Measurements from ENCODE around the gene SUSD5. TPM values are rescaled to one million over a fixed set of nuclear protein-coding genes. Genes with fewer than 3 reads are reported as not detected.
A peak's percentile ranks its signal among the peaks of the same experiment; 100 is the strongest.
"Not testable (repeated sequence)": the region's sequence is repeated elsewhere in the genome, so short reads cannot be mapped to it uniquely, and the experiment has no call there.

Gene SUSD5
- total RNA-seq, 2 donors from 2014 or later = 0.60 to 0.82 TPM

DNA sequence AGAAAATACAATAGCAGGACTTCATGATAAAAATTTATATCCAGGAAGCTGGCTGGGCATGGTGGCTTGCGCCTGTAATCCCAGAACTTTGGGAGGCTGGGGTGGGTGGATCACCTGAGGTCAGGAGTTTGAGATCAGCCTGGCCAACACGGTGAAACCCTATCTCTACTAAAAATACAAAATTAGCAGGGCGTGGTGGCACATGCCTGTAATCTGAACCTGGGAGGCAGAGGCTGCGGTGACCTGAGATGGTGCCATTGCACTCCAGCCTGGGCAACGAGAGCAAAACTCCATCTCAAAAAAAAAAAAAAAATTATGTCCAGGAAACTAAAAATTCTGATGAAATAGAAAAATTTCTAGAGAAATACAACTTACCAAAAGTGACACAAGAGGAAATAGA is 56.0 kb downstream of the SUSD5 start:
- intact Hi-C loops (cut with DNase I); ATAC-seq; DNase-seq: not testable (repeated sequence)

DNA sequence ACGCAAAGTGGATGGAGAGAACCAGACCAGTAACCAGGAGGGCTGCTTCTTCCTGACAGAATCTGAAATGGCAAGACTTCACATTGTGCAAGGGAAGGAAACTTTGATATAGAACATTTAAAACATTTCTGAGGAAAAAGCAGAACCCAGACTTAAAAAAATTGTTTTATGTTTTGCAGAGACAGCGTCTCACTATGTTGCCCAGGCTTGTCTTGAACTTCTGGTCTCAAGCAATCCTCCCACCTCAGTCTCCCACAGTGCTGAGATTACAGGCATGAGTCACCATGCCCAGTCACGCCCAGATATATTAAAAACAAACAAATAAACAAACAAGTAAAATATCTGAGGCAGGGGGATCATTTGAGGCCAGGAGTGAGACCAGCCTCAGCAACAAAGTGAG is 58.6 kb downstream of the SUSD5 start:
- ATAC-seq = no peak
- no peak for DNase-seq
- intact Hi-C loops (cut with DNase I) = no loop called here

DNA sequence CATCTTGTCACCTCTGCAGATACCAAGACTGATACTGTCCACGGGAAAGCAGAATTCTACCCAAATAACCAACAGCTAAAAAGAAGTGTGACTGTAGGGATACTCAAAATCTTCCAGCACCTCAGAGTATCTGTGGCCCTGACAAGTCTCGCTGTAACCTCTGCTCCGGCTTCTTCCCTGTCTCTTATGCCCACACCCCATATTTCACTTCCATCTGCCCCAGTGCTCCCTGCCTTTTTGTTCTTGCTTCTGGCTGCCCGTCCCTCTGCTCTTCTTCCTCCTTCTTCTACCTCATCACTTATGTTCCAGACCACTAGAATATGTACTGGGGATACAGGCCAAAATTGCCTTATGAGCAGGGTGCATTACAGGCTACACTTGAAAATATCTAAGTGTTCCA is 59.4 kb downstream of the SUSD5 start:
- no peak for DNase-seq
- intact Hi-C loops (cut with DNase I) = no loop called here
- ATAC-seq = no peak

DNA sequence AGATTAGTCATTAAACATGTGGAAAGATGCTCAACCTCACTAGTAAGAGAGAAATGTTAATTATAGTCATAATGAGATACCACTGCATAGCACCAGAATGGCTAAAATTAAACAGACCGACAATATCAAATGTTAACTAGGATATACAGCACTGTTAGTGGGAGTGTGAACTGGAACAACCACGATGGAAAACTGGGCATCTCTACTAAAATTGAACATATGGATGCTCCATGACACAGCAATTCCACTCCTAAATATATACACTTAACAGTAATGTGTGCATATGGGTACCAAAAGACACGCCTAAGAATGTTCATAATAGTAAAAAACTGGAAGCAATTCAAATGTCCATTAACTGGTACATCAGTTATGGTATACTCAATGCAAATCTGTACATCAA is 63.3 kb downstream of the SUSD5 start:
- ATAC-seq (peak in 1 of 2 donors; percentile 33), DNase-seq (no peak)
- intact Hi-C loops (cut with DNase I) = no loop called here

DNA sequence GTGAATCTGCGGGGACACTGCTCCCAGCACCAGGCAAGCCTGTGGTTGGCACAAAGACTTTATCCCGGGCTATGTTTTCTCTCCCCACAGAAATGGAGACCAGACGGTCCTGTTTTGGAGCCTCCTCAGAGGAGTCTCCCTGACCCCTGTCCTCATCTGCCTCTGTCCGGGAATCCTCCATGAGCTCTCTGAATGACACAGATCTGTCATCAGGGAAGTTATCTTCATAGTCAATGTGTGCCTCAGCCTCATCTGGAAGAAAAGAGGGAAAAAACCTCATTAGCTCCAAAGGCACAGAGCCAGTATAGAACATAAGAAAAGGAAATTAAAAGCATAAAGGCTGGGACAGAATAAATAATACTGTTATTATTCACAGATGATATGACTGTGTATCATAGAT is 64.8 kb downstream of the SUSD5 start:
- DNase-seq = no peak
- intact Hi-C loops (cut with DNase I) = no loop called here
- ATAC-seq = no peak

DNA sequence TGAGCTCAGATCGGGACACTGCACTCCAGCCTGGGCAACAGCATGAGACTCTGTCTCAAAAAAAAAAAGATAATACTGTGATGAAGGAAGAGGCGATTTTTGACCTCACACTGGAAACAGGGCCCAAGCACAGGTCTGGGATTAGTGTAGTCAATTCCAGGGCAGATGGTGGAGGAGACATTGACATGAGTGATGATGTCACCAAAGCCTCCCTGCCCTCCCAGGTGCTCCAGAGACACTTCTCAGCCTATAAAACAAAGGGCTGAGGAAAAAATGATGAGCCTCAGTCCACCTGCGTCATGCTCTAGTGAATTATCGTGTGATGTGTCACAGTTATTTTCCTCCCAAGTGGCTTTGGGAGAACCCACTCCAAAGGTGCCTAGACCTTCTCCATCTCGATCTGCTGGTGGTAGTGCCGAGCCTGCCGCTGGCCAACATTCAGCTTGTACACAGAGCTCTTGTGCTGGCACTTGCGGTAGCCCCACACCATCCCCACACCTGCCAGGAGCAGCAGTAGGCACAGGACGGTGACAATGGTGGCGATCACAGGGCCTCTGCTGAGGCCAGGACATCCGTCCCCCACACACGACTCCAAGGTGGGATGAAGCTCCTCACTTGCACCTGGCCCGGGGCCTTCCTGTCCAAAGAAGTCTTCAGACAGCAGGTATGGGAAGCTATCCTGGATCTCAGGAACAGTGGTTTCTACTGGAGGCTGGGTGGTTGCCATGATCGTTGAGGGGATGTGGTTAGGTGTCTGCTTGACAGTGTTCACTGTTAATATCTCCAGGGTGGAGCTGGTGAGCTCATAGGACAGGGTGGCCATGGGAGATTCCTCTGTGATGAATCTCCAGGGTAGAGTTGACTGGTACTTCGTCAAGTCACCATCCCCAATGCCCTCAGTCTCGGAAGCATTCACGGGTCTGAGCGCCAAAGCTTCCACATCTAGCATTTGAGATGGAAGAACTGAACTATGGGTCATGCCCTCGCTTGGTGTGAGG is 65.9 kb downstream of the SUSD5 start:
- intact Hi-C loops (cut with DNase I) = no loop called here
- no peak for DNase-seq
- ATAC-seq = no peak

DNA sequence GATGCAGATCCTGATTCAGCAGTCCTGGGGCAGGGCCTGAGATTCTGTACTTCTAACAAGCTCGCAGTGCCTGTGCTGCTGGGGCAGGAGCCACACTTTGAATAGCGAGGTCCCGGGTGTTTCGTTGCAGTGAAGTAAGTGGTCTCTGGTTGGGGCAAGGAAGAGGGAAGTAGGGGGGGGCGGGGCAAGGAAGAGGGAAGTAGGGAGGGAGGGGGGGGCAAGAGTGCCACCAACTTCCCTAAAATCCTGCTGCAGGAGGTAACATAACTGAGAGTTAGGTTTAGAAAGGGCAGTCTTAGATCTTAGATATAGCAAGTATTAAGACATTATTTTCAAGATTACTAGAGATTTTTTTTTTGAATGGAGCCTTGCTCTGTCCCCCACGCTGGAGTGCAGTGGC is 69.3 kb downstream of the SUSD5 start:
- ATAC-seq (peak in 1 of 2 donors; percentile 19), DNase-seq (no peak)

DNA sequence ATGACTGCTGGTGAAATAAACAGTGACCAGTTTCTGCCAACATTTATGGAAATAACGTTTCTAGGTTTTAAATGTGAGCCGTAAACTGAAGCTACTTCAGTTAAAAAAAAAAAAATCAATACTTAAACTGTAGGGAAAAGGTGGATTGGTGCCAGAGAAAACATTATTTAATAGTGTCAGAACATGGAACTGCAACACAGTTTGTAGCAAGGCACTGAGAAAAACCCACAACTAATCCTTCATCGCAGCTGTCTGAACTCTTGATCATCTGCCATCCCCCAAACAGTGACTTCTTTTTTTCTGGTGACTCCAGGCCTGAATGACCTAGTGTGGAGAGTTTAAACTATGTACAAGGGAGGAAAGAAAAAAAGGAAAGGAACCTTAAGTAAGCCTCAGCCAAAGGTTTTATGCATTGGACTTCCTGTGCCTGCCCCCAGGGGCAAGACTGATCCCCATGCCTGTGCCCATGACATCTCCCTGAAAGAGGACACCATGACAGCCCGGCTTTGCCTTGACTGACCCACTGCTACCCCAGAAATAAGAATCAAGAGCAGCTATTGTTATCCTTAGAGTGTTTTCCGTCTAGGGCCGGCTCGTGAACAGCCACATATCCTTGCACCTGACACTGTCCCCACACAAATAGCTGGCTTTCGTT is 71.7 kb downstream of the SUSD5 start:
- ATAC-seq (peak; percentile 28 to 45), DNase-seq (no peak)
- intact Hi-C loops (cut with DNase I) = no loop called here

More for the DNA sequence above, 69.3 kb downstream of the SUSD5 start:
- intact Hi-C loops (cut with DNase I) = no loop called here

DNA sequence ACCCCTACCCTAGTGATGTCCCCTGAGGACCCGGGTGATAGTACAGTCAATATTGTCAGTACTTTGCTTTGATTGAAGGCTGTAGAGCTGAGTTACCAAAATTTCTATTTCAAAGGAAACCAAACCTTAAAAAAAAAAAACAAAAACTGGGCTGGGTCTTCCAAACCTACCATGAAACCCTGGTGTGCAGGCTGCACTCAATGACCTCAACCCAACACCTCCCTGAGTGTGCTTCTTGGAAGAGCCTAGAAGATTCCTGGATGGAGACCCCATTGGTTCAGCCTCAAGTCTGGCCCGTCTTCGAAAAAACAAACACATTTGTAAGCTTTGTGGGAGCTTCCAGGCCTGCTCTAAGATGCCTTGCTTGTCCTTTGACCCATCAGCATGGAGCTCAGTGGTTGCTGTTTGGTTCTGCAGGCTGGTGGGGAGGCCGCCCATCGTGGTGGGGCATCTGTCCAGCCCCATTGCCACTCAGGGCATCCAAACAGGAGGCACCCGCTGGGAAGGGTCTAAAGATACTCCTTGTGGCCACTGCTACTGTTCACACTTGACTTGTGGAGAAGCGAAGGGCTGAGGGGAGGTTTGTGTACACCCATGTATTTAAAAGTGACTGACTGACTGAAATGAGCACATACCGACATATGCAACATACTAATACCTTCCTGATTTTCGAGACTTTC is 72.6 kb downstream of the SUSD5 start:
- no peak for DNase-seq
- ATAC-seq = no peak
- intact Hi-C loops (cut with DNase I) = no loop called here

DNA sequence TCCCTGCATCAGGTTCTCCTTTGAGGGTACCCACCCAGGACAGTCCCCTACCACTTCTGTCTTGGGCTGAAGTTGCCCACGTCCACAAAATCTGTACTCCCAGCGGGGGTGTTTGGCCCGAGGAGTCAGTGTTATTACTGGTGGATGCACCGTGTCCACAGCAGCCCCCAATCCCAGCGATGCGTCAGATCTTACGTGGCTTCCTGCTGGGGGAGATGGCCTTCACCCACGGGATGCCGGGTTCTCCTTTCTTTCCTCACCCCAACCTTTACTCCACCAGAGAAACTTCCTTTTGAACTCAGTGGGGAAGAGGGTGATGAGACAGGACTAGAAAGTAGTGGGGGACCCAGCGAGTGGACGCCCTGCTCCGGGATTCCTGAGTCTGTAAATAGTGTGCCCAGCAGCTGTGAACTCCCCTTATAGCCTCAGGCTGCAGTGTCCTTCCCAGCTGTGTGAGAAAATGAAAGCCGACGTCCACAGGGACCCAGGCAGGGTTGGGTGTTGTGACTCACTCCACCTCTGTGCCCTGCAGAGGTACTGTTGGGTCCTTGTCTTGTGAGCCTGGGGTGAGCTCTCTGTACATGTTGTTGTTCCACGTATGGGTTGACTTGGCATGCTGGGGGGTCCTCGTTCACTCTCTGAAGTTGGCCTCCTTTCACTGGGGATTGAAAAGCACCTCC is 73.2 kb downstream of the SUSD5 start:
- intact Hi-C loops (cut with DNase I) = no loop called here
- DNase-seq (no peak), ATAC-seq (no peak)

DNA sequence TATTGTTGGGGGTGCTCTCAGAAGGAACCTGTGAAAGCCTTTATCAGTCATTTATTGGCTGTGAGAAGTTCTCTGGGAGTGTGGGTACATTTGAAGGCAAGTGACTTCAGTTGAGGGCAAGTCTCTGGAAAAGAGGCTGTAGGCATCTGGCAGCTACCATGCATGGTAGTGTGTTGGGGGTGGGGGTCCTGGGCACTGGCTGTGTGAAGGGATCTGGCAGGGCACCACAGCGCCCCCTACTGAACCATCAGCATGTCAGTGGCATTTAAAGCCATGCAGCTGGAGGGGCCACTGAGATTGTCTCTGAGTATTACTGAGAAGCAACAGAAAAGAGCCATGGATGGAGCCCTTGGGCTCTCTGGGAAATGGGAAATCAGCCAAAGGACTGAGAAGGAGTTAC is 74.2 kb downstream of the SUSD5 start:
- DNase-seq (no peak), ATAC-seq (no peak)
- intact Hi-C loops (cut with DNase I) = no loop called here

DNA sequence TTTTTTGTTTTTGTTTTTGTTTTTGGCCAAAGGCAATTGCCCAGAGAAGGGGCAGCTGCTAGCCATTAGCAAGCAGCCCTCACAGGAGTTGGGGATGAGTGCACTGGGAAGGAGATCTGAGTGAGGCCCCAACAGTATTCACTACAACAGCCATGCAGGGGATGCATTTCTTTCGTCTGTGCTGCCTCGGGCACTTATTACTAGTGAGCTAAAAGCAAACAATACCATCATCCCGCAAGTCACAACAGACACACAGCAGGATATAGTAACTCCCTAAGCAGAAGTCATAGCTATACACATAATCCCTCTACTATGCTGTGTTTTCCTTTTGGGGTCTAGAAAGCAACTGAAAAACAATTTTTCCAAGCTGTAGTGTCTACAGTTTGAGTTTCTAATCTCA is 77.6 kb downstream of the SUSD5 start:
- no peak for ATAC-seq
- intact Hi-C loops (cut with DNase I) = no loop called here
- DNase-seq = no peak

DNA sequence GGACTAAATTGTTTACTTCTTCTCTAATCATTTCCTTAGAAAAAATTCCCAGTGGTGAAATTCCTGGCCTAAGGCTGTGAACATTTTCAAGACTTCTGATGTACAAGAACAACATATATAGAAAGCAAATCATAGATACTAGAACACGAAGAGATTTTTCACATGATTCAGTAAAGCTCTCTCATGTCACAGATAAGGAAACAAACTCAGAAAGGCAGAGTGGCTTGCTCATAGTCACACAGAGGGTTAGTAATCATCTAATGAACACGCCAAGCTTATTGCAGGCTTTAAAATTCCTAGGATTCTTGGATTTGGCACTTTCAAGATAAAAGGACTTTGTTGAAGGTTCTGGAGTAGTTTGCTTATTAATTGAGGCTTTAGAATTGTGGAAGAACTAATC is 78.6 kb downstream of the SUSD5 start:
- peak in 1 of 2 donors; percentile 62 for ATAC-seq
- intact Hi-C loops (cut with DNase I) = no loop called here
- no peak for DNase-seq

DNA sequence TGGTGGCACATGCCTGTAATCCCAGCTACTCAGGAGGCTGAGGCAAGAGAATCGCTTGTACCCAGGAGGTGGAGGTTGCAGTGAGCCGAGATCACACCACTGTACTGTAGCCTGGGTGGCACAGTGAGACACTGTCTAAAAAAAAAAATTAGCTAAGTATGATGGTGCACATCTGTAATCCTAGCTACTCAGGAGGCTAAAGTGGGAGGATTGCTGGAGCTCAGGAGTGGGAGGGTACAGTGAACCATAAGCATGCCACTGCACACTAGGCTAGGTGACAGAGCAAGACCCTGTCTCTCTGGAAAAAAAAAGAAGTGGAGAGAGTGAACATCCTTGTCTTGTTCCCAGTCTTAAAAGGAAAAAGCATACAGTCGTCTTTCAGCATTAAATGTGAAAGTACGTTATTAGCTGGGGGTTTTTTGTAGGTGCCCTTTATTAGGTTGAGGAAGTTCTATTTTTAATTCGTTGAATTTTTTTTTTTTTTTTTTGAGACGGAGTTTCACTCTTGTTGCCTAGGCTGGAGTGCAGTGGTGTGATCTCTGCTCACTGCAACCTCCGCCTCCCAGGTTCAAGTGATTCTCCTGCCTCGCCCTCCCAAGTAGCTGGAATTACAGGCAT is 79.5 kb downstream of the SUSD5 start:
- intact Hi-C loops (cut with DNase I); ATAC-seq; DNase-seq: not testable (repeated sequence)

DNA sequence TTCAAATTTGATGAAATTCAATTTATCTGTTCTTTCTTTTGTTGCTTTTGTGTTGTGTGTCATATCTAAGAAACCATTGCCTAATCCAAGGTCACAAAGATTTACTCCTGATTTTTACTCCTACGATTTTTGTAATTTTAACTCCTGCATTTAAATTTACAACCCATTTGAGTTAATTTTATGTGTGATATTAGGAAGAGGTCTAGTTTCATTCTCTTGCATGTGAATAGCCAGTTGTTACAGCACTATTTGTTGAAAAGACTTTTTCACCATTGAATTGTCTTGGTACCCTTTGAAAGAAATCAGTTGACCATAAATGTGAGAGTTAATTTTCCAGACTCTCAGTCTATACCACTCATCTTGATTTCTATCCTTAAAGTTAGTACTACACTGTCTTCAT is 80.9 kb downstream of the SUSD5 start:
- intact Hi-C loops (cut with DNase I) = no loop called here
- no peak for ATAC-seq

DNA sequence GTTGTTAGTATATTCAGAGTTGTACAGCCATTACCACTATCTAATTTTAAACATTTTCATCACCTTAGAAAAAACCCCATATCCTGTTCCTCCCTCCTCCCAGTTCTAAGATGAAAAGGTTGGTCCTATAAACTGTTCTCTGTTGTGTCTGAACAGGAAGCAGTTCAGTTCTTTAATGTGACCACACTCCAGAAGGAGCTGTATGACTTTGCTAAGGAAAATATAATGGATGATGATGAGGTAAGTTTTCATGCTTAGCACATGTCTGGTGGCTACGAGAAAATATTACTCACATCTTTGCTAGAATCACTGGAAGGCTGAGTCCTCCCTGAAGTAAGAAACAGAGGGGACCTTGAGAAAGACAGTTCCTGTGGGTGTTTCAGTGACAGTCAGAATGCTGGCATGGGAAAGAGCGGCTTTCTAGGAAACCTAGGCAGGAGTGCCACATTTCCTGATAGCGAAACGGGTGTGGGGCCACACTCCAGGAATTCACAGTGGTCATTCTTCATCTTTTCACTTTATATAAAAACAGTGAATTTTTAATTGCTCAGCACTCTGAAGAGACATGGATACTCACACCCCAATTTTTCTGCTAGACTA is 84.5 kb downstream of the SUSD5 start:
- intact Hi-C loops (cut with DNase I) = loop anchor here in 1 of 2 donors (5.0 kb wide), 1 partner anchor 238 kb away; no protein-coding TSS in a partner anchor
- DNase-seq = no peak
- ATAC-seq = no peak

More for the DNA sequence above, 80.9 kb downstream of the SUSD5 start:
- no peak for DNase-seq

DNA sequence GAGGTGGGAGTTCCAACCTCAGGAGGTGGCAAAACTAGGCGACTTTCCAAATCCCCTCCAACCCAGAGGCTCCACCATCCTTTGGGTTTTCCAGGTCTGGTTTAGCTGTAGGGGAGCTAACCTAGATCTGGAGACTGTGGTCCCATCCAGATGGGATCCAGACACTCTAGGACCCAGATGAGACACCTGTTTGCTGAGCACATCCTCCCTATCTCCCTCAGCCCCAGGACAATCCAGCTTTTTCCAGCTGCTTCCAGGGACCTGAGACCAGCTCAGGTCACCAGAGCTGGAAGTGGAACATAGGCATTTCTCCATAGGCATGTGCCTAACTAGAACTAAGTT is 86.6 kb downstream of the SUSD5 start:
- DNase-seq (no peak), ATAC-seq (no peak)
- intact Hi-C loops (cut with DNase I) = loop anchor here in 1 of 2 donors (5.0 kb wide), 1 partner anchor 240 kb away; no protein-coding TSS in a partner anchor

DNA sequence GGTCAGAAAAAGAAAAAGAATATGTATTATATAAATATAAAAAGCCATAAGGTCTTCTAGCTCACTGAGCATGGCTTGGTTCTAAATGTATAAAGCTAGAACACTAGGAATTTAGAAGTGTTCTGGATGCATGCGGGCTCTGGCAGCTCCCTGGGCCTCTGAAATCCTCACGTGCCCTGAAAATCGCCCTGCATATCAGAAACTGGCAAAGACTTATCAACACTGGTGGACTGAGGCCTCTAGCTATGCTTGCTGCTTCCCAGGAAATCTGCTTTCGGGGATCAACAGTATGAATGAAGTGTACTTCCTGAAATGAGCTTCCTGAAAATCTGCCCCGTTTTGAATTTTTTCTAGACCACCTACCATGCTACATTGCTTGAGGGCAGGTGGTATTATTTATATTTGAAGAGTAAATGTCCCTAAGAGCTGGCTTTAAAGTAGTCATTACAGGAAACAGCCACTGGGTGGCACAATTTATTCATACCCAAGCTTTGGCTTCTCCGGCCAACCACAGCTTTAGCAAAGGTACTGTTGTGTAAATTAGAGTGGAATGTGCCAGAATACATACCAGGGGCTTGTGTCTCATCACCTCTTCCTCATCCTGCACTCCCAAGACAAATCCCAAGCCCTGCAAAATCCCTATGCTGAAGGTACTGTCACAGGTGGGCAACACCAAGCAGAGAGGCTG is 87.1 kb downstream of the SUSD5 start:
- intact Hi-C loops (cut with DNase I) = loop anchor here (1.0 to 5.0 kb wide), 2 partner anchors 241 to 242 kb away; no protein-coding TSS in a partner anchor
- peak; percentile 67 to 86 for ATAC-seq

More for the DNA sequence above, 87.1 kb downstream of the SUSD5 start:
- DNase-seq = peak; percentile 32
